Measurements from ENCODE around the gene S100P.

- no peak for TF ChIP-seq EP300 (IDR thresholded peaks at IDR 0.05; ENCODE audit: low read depth)
- no peak for TF ChIP-seq CTCF (IDR thresholded peaks at IDR 0.05)
Measured at GRCh38 chr4:6710282-6710681, 16.6 kb downstream of the S100P start.

All from transverse colon (tissue), 3 donors.